ENCODE data around the gene COMMD8. TPM values are rescaled to one million over a fixed set of nuclear protein-coding genes. Genes with fewer than 3 reads are reported as not detected.

COMMD8 gene
- total RNA-seq, 1 experiment from 2014 or later, result 21.1 TPM

DNA sequence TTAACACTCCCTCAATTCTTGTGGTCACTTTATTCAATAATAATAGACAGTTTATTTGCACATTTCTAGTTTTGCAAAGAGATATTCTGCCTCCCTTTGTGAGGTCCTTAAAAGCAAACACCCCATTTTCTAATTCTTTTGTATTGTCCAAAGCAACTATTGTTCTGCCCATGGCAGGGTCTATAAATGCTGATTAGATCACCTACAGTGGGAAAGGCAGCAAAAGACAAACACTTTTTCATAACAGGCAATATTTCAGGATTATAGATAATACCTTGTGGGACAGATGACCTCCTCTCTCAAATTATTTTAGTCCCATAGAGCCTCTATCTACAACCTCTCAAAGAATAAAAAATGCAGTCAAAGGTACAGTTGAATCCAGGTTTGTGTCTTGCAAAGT is 28.6 kb downstream of the COMMD8 start:
- intact Hi-C loops (cut with micrococcal nuclease), result no loop called here
- TF ChIP-seq, protein P1, sequence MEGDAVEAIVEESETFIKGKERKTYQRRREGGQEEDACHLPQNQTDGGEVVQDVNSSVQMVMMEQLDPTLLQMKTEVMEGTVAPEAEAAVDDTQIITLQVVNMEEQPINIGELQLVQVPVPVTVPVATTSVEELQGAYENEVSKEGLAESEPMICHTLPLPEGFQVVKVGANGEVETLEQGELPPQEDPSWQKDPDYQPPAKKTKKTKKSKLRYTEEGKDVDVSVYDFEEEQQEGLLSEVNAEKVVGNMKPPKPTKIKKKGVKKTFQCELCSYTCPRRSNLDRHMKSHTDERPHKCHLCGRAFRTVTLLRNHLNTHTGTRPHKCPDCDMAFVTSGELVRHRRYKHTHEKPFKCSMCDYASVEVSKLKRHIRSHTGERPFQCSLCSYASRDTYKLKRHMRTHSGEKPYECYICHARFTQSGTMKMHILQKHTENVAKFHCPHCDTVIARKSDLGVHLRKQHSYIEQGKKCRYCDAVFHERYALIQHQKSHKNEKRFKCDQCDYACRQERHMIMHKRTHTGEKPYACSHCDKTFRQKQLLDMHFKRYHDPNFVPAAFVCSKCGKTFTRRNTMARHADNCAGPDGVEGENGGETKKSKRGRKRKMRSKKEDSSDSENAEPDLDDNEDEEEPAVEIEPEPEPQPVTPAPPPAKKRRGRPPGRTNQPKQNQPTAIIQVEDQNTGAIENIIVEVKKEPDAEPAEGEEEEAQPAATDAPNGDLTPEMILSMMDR (IDR thresholded peaks at IDR 0.05; ENCODE audit: unreplicated experiment), result no peak
- no TSS peak for BruUV-seq (replicated peaks)
- CTCF ChIA-PET, result interaction anchor here (1.4 kb wide), 1 partner anchor 130 kb away, joined by 4 read pairs; no protein-coding TSS in a partner anchor
- no peak overlapping the region for H3K4me3 Mint-ChIP-seq (ENCODE audit: unreplicated experiment)
- H3K9me3 Mint-ChIP-seq (ENCODE audit: unreplicated experiment), result no peaks in the 10 kb centered on the region
- H3K27ac Mint-ChIP-seq (ENCODE audit: low read depth, unreplicated experiment), result no peak overlapping the region
- no peaks in the 10 kb centered on the region for H3K27me3 Mint-ChIP-seq (ENCODE audit: insufficient read depth, unreplicated experiment)
- no peaks in the 10 kb centered on the region for H3K36me3 Mint-ChIP-seq (ENCODE audit: insufficient read depth, unreplicated experiment)
- POLR2A ChIA-PET, result no interaction called here
- no peak for DNase-seq (ENCODE audit: unreplicated experiment)
- no peaks in the 10 kb centered on the region for H3K4me1 Mint-ChIP-seq (ENCODE audit: insufficient read depth, unreplicated experiment)

DNA sequence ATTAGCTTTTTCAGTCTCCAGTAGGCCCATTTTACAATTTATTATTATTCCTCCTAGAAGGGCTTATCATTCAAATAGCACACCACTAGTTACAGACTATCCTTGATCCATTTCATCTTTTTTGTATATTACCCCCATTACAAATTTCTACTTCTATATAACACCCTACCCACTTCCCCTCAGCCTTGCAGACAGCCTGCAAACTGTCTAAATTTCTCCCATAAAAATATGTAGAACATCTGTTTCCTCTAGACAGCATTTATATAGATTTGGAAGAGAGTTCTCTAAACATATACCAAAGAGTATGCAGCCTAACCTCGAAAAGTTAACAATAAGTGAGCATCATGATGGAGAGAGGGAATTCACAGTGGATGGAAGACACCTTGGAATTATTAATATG is 30.8 kb downstream of the COMMD8 start:
- no peaks in the 10 kb centered on the region for H3K9me3 Mint-ChIP-seq (ENCODE audit: unreplicated experiment)
- H3K4me1 Mint-ChIP-seq (ENCODE audit: insufficient read depth, unreplicated experiment), result no peaks in the 10 kb centered on the region
- intact Hi-C loops (cut with micrococcal nuclease), result no loop called here
- no peaks in the 10 kb centered on the region for H3K36me3 Mint-ChIP-seq (ENCODE audit: insufficient read depth, unreplicated experiment)
- TF ChIP-seq, protein P1 (IDR thresholded peaks at IDR 0.05; ENCODE audit: unreplicated experiment), result no peak
- ChIA-PET CTCF (interaction anchor here (0.6 kb wide), 1 partner anchor 120 kb away, joined by 3 read pairs; no protein-coding TSS in a partner anchor), POLR2A (no interaction called here)
- no peaks in the 10 kb centered on the region for H3K27me3 Mint-ChIP-seq (ENCODE audit: insufficient read depth, unreplicated experiment)
- no TSS peak for BruUV-seq (replicated peaks)
- H3K27ac Mint-ChIP-seq (ENCODE audit: low read depth, unreplicated experiment), result no peak overlapping the region
- DNase-seq (ENCODE audit: unreplicated experiment), result no peak
- no peak overlapping the region for H3K4me3 Mint-ChIP-seq (ENCODE audit: unreplicated experiment)

DNA sequence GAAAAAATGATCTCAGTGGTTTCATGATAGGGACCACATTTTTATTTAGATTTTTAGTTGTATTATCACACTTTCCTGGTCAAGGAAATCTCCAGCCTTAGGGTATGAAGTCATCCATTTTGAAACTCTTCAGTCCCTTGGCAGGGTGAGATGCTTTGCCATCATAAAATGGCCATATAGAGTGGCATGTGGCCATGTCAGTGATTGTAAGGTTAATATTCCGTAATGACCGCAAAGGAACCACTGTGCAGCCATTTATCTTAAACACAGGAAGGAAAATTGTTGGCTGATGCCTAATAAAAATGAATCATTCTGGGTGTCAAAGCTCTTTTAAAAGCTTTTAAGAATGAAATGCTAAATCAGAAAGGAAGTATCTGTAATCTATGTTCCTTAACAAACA is 35.6 kb downstream of the COMMD8 start:
- Mint-ChIP-seq H3K27me3 (ENCODE audit: insufficient read depth, unreplicated experiment) (no peaks in the 10 kb centered on the region), H3K27ac (ENCODE audit: low read depth, unreplicated experiment) (no peak overlapping the region), H3K9me3 (ENCODE audit: unreplicated experiment) (no peaks in the 10 kb centered on the region), H3K4me1 (ENCODE audit: insufficient read depth, unreplicated experiment) (no peaks in the 10 kb centered on the region), H3K4me3 (ENCODE audit: unreplicated experiment) (no peak overlapping the region), H3K36me3 (ENCODE audit: insufficient read depth, unreplicated experiment) (no peaks in the 10 kb centered on the region)
- DNase-seq (ENCODE audit: unreplicated experiment), result no peak
- intact Hi-C loops (cut with micrococcal nuclease), result no loop called here
- ChIA-PET CTCF (no interaction called here), POLR2A (no interaction called here)
- TF ChIP-seq, protein P1 (IDR thresholded peaks at IDR 0.05; ENCODE audit: unreplicated experiment), result no peak
- no TSS peak for BruUV-seq (replicated peaks)

DNA sequence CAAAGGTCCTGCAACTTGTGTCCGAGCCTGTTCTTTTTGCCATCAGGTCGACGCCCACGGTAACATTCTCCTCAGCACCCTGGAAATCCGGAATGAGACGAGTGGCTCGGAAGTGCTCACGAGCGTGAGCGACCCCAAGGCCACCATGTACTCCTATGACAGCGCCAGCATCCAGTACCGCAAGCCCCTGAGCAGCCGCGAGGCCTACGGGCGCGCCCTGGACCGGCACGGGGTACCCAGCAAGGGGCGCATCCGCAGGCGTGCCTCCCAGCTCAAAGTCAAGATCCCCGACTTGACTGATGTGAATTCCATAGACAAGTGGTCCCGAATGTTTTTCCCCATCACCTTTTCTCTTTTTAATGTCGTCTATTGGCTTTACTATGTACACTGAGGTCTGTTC is 37.9 kb downstream of the COMMD8 start:
- no TSS peak for BruUV-seq (replicated peaks)
- Mint-ChIP-seq H3K27me3 (ENCODE audit: insufficient read depth, unreplicated experiment) (no peaks in the 10 kb centered on the region), H3K27ac (ENCODE audit: low read depth, unreplicated experiment) (no peak overlapping the region), H3K4me3 (ENCODE audit: unreplicated experiment) (no peak overlapping the region), H3K9me3 (ENCODE audit: unreplicated experiment) (no peaks in the 10 kb centered on the region), H3K4me1 (ENCODE audit: insufficient read depth, unreplicated experiment) (no peaks in the 10 kb centered on the region), H3K36me3 (ENCODE audit: insufficient read depth, unreplicated experiment) (no peaks in the 10 kb centered on the region)
- CTCF ChIA-PET, result no interaction called here
- intact Hi-C loops (cut with micrococcal nuclease), result no loop called here
- POLR2A ChIA-PET, result interaction anchor here (1.1 kb wide), 1 partner anchor 14 kb away, joined by 4 read pairs; no protein-coding TSS in a partner anchor
- TF ChIP-seq, protein P1 (IDR thresholded peaks at IDR 0.05; ENCODE audit: unreplicated experiment), result no peak
- no peak for DNase-seq (ENCODE audit: unreplicated experiment)

Data from MCF 10A (cell line).